GM10847 (cell line): ENCODE data around the gene PSMD3.

Source experiments
- POLR2A ChIP-seq: IDR thresholded peaks from 2 replicates; pipeline ENCODE4 v1.6.1; 2011; ENCODE audit not compliant: insufficient read length; ENCODE audit errors: extremely low read depth

PSMD3 gene

DNA sequence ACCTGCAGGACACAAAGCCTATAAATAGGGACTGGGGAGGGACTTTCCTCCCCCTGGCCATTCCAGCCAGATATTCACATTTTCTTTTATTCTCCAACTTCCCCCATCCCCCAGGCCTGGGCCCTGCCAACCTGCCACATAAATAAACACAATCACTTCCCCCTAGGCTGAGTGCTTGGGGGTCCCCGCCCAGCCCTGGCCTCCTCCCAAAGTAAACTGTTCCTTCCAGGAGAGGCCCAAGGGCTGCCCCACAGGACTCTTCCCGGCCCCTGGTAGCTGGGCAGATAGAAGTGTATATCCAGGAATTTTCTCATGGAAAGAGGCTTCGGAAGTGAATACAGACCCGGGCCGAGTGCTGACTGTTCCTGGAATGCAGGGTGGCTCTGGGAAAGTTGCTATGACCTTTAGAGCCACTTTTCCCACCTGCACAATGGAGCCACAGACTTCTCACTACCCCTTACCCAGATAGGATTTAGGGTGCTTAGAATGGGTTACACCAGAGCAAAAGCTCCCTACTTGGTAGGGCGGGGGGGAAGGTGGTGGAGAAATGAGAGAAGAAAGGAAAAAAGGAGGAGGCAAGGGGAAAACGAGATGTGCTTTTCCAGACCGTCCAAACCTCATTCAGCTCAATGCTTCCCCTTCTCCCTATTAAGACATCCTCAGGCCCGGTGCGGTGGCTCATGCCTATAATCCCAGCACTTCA, 43.1 kb downstream of the PSMD3 start:
- no peak for TF ChIP-seq POLR2A

- no peak for TF ChIP-seq POLR2A
Measured at GRCh38 chr17:40024901-40025300, 44.3 kb downstream of the PSMD3 start.

- TF ChIP-seq POLR2A = no peak
Measured at GRCh38 chr17:40025559-40025958, 45.0 kb downstream of the PSMD3 start.

DNA sequence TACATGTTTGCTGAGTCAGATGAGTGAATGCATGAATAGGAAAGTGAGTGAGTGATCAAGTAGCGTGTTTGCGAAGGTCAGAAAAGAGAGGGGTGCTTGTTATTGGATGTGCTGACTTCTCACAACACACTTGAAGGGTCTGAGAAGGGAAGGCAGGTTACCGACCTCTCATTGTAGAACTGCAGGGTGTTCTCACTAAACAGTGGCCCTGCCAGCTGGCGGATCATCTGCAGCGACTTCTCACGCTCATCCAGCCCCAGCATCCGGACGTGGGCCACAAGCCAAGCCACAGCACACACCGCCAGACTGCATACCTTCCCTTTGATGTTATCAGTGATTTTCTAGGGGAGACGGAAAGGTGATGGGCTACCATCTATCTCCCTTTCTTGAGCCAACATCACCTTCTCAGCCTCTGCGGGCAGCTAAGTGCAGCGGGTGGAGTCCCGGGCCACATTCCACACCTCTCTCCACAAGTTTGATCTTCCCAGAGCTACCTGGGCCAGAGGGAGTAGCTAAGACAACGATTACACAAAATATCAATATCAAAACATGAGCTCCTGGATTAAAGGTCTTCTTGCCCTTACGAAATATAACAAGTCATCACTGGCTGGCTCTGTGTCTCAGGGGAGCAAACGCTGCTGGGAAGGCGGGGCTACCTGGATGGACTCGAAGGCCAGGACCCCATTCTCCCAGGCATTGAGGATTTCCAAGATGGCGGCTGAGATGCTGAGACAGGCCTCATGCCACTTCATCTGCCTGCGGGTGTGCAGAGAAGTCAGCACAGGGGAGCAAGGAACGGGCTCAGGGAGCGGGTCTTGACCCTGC, 45.6 kb downstream of the PSMD3 start:
- TF ChIP-seq POLR2A = no peak

DNA sequence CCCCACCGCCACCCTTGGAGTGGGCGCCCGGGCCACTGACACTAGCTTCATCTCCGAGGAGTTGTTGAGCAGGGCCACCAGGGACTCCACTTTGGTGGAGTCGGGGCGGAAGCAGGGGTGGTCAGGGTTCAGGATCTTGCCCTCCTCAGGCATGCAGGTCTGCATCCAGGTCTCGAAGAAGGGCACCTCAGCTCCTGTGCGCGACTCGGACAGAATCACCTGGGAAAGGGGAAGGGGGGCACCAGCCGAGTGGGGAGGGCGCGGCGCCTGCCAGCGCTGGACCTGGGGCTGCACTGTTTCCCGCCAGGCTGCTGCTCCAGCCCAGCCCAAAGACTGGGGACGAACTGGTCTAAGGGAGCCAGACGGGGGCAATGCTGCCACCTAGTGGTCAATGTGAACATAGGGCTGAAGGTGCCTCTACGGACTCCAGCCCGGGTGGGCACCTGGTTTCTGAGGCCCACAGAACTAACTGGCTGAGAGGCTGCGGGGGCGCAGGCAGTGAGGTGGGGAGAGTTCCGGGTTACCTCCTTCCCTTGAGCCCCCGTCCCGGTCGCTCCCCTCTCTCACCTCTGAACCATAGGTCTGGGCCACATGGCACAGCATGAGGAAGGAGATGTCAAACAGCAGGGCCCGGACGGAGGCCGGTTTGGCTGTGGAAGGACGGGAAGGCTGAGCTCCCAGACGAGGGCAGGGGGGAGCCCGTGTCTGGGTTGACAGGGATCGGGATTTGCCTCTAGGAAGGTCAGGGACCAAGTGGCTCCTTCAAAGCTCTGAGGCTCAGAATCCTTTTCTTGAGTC, 46.4 kb downstream of the PSMD3 start:
- no peak for TF ChIP-seq POLR2A

DNA sequence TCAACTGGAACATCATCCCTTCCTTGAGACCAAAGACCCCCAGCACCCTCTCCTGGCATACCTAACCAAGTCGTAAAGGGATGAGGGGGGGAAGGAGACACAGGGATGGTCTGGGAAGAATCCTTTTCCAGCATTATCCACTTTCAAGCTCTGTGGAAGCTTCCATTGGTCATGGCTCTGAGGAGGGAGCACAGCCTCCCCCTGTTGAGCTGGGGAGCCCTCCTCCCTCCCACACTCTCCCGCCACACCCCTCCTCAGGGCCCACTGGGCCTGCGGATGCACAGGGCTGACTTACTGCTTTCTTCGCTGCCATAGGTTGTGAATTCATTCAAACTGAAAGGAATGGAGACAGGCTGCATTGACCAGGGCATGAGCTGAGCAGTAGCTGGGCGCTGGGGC, 47.0 kb downstream of the PSMD3 start:
- TF ChIP-seq POLR2A = no peak

DNA sequence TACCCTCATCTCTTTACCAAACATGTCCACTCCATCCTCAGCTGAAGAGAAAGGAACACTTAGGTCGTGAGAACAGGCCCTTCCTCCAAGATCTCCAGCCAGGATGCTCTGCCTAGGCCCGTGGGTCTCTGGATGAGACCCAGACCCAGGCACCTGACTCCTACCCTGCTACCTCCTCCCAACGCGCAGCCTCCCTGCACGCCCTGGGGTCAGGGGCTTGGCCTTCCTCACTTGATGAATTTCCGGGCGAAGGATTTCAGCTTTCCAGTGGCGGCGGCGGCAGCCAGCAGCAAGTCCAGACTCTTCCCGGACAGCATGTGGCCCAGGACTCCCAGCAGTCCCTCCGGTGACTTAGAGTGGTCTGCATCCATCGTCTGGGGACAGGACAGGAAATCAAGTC, 48.0 kb downstream of the PSMD3 start:
- TF ChIP-seq POLR2A = no peak

GRCh38 chr17:40031706-40032105, 51.1 kb downstream of the PSMD3 start:
- TF ChIP-seq POLR2A = no peak

GRCh38 chr17:40032322-40033320, 52.0 kb downstream of the PSMD3 start:
- no peak for TF ChIP-seq POLR2A

- no peak for TF ChIP-seq POLR2A
Measured at GRCh38 chr17:40033339-40033738, 52.7 kb downstream of the PSMD3 start.

DNA sequence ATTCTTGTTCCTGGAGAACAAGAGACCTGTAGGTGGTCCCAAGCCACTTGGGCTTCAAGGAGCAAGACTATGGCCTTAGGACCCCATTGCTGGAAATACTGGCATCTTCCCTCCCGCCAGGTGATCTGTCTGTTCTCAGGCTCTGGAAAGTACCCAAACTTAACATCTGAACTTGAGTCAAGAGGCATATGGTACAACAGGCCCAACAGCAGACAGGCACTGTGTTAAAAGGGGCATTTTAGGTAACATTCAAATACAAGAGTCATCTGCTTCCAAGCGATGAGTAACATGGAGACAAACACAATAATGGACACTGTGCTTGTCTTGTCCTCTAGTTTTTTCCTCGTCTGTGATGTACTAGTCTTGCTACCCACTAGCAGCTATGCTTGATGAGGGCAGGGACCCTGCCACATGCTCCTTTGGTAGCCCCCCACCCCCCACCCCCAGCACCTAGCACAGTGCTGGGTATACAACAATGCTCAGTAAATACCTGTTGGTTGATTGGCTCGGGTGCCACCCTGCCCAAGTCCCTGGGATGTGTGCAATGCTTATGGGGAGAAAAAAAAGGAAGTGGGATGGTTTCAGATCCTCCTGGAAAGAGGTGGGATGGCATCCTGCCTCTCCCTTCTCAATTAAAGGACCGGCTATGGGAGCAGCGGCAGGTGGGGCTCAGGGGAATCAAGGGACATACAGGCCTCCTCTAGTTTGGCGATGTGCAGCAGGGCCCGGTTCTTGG, 54.0 kb downstream of the PSMD3 start:
- no peak for TF ChIP-seq POLR2A

DNA sequence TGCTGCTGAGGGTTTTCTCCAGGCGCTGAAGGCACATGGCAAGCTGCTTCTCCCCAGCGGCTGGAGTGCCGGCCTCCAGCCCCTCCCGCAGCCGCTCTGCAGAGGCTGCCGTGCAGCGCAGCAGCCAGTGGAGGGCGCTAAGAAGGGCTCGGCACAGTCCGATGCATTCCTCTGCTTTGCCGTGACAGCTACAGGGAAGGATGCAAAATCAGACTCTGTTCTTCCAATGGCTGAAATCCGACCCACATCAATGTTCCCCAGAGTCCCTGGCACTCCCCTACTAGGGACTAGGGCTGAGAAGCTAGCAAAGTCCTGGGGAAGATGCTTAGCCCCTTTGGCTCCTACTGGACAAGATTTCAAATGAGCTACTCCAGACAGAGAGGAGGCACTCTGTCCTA, 54.6 kb downstream of the PSMD3 start:
- no peak for TF ChIP-seq POLR2A

- no peak for TF ChIP-seq POLR2A
Measured at GRCh38 chr17:40038882-40039513, 58.4 kb downstream of the PSMD3 start.
